DND-41 (cell line): ENCODE results near the gene CCR9.

ENCODE experiments used
- ATAC-seq: fragments of 200-7000 bp; cut with Tn5 transposase; 3 replicates; pipeline ENCODE4 v1.9.1; 2021; ENCODE audit warnings: low read depth; ENCODE audit not compliant: insufficient read depth
- DNase-seq: peaks from one replicate; pipeline ENCODE4 v3.0.0-alpha.2; 2020
- H2AFZ ChIP-seq: 2 replicates; pipeline ENCODE4 v1.6.0; 2012; ENCODE audit warnings: low read depth, low read length
- H3K27ac ChIP-seq: 2 replicates; pipeline ENCODE4 v1.5.1; 2012; ENCODE audit warnings: low read length, inconsistent platforms
- H3K27me3 ChIP-seq: fragments of 200-600 bp; sonication (generic); 2 replicates; pipeline ENCODE4 v1.6.0; 2012; ENCODE audit warnings: low read length, mild to moderate bottlenecking, inconsistent platforms; ENCODE audit not compliant: insufficient read depth, poor library complexity
- H3K36me3 ChIP-seq: 2 replicates; pipeline ENCODE4 v1.5.1; 2012; ENCODE audit warnings: low read length, inconsistent platforms; ENCODE audit not compliant: insufficient read depth
- H3K4me1 ChIP-seq: 2 replicates; pipeline ENCODE4 v1.5.1; 2012; ENCODE audit warnings: mild to moderate bottlenecking, low read length; ENCODE audit not compliant: insufficient read depth
- H3K4me2 ChIP-seq: 2 replicates; pipeline ENCODE4 v1.6.0; 2012; ENCODE audit warnings: mild to moderate bottlenecking, moderate library complexity, low read length, inconsistent platforms; ENCODE audit not compliant: insufficient read depth
- H3K4me3 ChIP-seq, 2 experiments: fragments of 200-600 bp in 1 of 2; shearing (Covaris generic) in 1 of 2; 2 replicates each; pipeline ENCODE4 v1.5.1; 2012 to 2016; ENCODE audit warnings: inconsistent platforms in 2 of 2, low read length in 2 of 2, mild to moderate bottlenecking in 2 of 2, low read depth in 1 of 2, moderate library complexity in 1 of 2
- H3K79me2 ChIP-seq: 2 replicates; pipeline ENCODE4 v1.6.0; 2012; ENCODE audit warnings: low read length, inconsistent platforms; ENCODE audit not compliant: insufficient read depth
- H3K9ac ChIP-seq: 2 replicates; pipeline ENCODE4 v1.6.0; 2012; ENCODE audit warnings: low read depth, mild to moderate bottlenecking, inconsistent platforms, low read length, moderate library complexity
- H3K9me3 ChIP-seq: 2 replicates; pipeline ENCODE4 v1.5.1; 2012; ENCODE audit warnings: low read length, moderate library complexity, mild to moderate bottlenecking, inconsistent platforms; ENCODE audit not compliant: insufficient read depth, severe bottlenecking
- H4K20me1 ChIP-seq: 2 replicates; pipeline ENCODE4 v1.6.0; 2012; ENCODE audit warnings: low read length; ENCODE audit not compliant: insufficient read depth
- EZH2 ChIP-seq: IDR thresholded peaks from 3 replicates; pipeline ENCODE4 v1.6.1; 2012; ENCODE audit warnings: borderline replicate concordance, low read depth, mild to moderate bottlenecking, moderate library complexity, low read length, inconsistent platforms; ENCODE audit not compliant: severe bottlenecking
- TF ChIP-seq, protein P1 (sequence below): IDR thresholded peaks from 2 replicates; pipeline ENCODE4 v1.5.1; 2012; ENCODE audit warnings: borderline replicate concordance, low read length, moderate library complexity, mild to moderate bottlenecking; ENCODE audit not compliant: poor library complexity, severe bottlenecking; ENCODE audit errors: extremely low read depth

Gene CCR9

GRCh38 chr3:45864760-45865519, 21.4 kb upstream of the CCR9 start:
- H3K79me2 ChIP-seq, result peaks cover 99% of the 10 kb centered on the region
- TF ChIP-seq, protein P1, sequence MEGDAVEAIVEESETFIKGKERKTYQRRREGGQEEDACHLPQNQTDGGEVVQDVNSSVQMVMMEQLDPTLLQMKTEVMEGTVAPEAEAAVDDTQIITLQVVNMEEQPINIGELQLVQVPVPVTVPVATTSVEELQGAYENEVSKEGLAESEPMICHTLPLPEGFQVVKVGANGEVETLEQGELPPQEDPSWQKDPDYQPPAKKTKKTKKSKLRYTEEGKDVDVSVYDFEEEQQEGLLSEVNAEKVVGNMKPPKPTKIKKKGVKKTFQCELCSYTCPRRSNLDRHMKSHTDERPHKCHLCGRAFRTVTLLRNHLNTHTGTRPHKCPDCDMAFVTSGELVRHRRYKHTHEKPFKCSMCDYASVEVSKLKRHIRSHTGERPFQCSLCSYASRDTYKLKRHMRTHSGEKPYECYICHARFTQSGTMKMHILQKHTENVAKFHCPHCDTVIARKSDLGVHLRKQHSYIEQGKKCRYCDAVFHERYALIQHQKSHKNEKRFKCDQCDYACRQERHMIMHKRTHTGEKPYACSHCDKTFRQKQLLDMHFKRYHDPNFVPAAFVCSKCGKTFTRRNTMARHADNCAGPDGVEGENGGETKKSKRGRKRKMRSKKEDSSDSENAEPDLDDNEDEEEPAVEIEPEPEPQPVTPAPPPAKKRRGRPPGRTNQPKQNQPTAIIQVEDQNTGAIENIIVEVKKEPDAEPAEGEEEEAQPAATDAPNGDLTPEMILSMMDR, result no peak
- TF ChIP-seq EZH2, result no peak
- peak overlapping the region; percentile 67 for H3K4me2 ChIP-seq
- H3K27me3 ChIP-seq, result no peaks in the 10 kb centered on the region
- peak overlapping the region; percentile 99 for H3K27ac ChIP-seq
- ATAC-seq, result peak; percentile 73
- H3K9ac ChIP-seq, result peak overlapping the region; percentile 58
- H3K4me1 ChIP-seq, result peaks cover 92% of the 10 kb centered on the region
- no peaks in the 10 kb centered on the region for H3K9me3 ChIP-seq
- H4K20me1 ChIP-seq, result peaks cover 43% of the 10 kb centered on the region; the same call in 1 of the 2 replicates
- H3K36me3 ChIP-seq, result peaks cover 52% of the 10 kb centered on the region
- peak; percentile 68 for DNase-seq
- H3K4me3 ChIP-seq, result peak overlapping the region in 1 of 2 experiments; percentile 46; a peak in 2 of 4 replicates
- peak overlapping the region; percentile 19; the same call in 1 of the 2 replicates for H2AFZ ChIP-seq

- ATAC-seq (no peak), DNase-seq (no peak)
- H3K9me3 ChIP-seq, result no peaks in the 10 kb centered on the region
- peaks cover 48% of the 10 kb centered on the region for H3K36me3 ChIP-seq
- peak overlapping the region; percentile 58 for H3K9ac ChIP-seq
- TF ChIP-seq EZH2, result no peak
- TF ChIP-seq, protein P1, result no peak
- peaks cover 43% of the 10 kb centered on the region; the same call in 1 of the 2 replicates for H4K20me1 ChIP-seq
- peaks cover 94% of the 10 kb centered on the region for H3K79me2 ChIP-seq
- H3K27me3 ChIP-seq, result no peaks in the 10 kb centered on the region
- H3K4me1 ChIP-seq, result peaks cover 98% of the 10 kb centered on the region
- H2AFZ ChIP-seq, result no peak overlapping the region
- peak overlapping the region; percentile 99 for H3K27ac ChIP-seq
- peak overlapping the region; percentile 67 for H3K4me2 ChIP-seq
- H3K4me3 ChIP-seq, result peak overlapping the region in 1 of 2 experiments; percentile 46; a peak in 1 of 4 replicates
Observed at GRCh38 chr3:45865563-45865962, 20.8 kb upstream of the CCR9 start.

DNA sequence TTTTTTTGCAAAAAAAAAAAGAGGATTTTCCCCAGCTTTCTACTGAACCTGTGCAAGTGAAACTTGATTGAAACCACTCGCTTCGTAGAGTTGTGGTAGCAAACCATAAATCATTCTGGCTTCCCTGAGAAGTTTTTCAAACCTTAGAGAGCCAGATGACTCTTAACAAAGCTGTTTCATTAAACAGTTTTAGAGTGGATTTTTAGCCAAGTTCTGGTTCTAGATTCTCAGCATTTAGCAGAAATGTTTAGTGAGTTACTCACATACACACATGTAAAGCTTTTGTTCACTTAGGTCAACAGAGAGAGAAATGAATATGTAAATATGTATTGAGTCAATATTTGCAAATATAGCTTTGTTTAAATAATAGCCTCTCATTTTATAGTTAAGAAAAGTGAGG, 18.1 kb upstream of the CCR9 start:
- TF ChIP-seq, protein P1, result no peak
- TF ChIP-seq EZH2, result no peak
- peaks cover 23% of the 10 kb centered on the region; the same call in 1 of the 2 replicates for H4K20me1 ChIP-seq
- peak overlapping the region; percentile 54 for H3K4me2 ChIP-seq
- ATAC-seq (no peak), DNase-seq (no peak)
- peak overlapping the region; percentile 87 for H3K27ac ChIP-seq
- H3K36me3 ChIP-seq, result peaks cover 22% of the 10 kb centered on the region
- no peaks in the 10 kb centered on the region for H3K9me3 ChIP-seq
- peaks cover 94% of the 10 kb centered on the region for H3K79me2 ChIP-seq
- H3K27me3 ChIP-seq, result no peaks in the 10 kb centered on the region
- no peak overlapping the region for H2AFZ ChIP-seq
- H3K4me3 ChIP-seq, result no peak overlapping the region
- peak overlapping the region; percentile 56 for H3K9ac ChIP-seq
- H3K4me1 ChIP-seq, result peaks cover 99% of the 10 kb centered on the region
